B cell (primary cell): ENCODE measurements around the gene CASK. TPM values are rescaled to one million over a fixed set of nuclear protein-coding genes. Genes with fewer than 3 reads are reported as not detected.

Experiments
- ATAC-seq: fragments of 200-7000 bp; cut with Tn5 transposase; one replicate; pipeline ENCODE4 v1.10.0; 2021; ENCODE audit warnings: low read depth, mild to moderate bottlenecking, moderate number of reproducible peaks, moderate library complexity
- CTCF ChIA-PET: fragments of 350-600 bp; sonication (Branson Sonifier 250); formaldehyde crosslinking; loops from one replicate; lab custom pipeline; 2021; ENCODE audit warnings: antibody characterized with exemption, inconsistent platforms; lab: Charles Lee
- POLR2A ChIA-PET: fragments of 350-600 bp; sonication (Branson Sonifier 250); formaldehyde crosslinking; loops from one replicate; lab custom pipeline; 2021; ENCODE audit warnings: antibody characterized with exemption; lab: Charles Lee
- DNase-seq: peaks from one replicate; pipeline ENCODE4 v3.0.0; 2013
- H2AFZ ChIP-seq: 2 replicates; pipeline ENCODE4 v1.6.1; 2012; ENCODE audit warnings: mild to moderate bottlenecking, low read depth, low read length; ENCODE audit not compliant: insufficient read depth, poor library complexity, severe bottlenecking
- H3K27ac ChIP-seq, 2 donors: 1 replicate in 1 of 2; 2 replicates in 1 of 2; pipeline ENCODE4 v1.5.1; 2012 to 2013; ENCODE audit warnings: low read length in 2 of 2, mild to moderate bottlenecking in 2 of 2, moderate library complexity in 1 of 2
- H3K27me3 ChIP-seq, 4 experiments: fragments of 200-600 bp in 1 of 4; sonication (generic) in 1 of 4; replicated peaks in 1 of 4; 1 replicate in 2 of 4; 2 replicates in 2 of 4; pipeline versions ENCODE4 v1.6.1 to v1.7.0; 2013 to 2016; ENCODE audit warnings: low read length in 3 of 4, mild to moderate bottlenecking in 2 of 4, mixed read lengths in 1 of 4, moderate library complexity in 1 of 4; ENCODE audit not compliant: insufficient read depth in 4 of 4, control insufficient read depth in 3 of 4; ENCODE audit errors: control extremely low read depth in 1 of 4
- H3K36me3 ChIP-seq, 2 experiments: replicated peaks in 1 of 2; 1 replicate in 1 of 2; 2 replicates in 1 of 2; pipeline versions ENCODE4 v1.6.1 to v1.7.1; 2013; ENCODE audit warnings: low read length in 1 of 2; ENCODE audit not compliant: insufficient read depth in 2 of 2, control insufficient read depth in 1 of 2; ENCODE audit errors: control extremely low read depth in 1 of 2, extremely low read depth in 1 of 2
- H3K4me1 ChIP-seq, 2 donors: fragments of 200-600 bp in 1 of 2; sonication (generic) in 1 of 2; 1 replicate in 1 of 2; 2 replicates in 1 of 2; pipeline versions ENCODE4 v1.5.1 to v1.6.1; 2013 to 2017; ENCODE audit warnings: low read length in 2 of 2; ENCODE audit not compliant: control insufficient read depth in 2 of 2, insufficient read depth in 2 of 2
- H3K4me2 ChIP-seq: replicated peaks from 2 replicates; pipeline ENCODE3; 2012; ENCODE audit warnings: mild to moderate bottlenecking, low read depth, low read length; ENCODE audit not compliant: poor library complexity, severe bottlenecking
- H3K4me3 ChIP-seq, 5 experiments: fragments of 200-600 bp in 1 of 5; sonication (generic) in 1 of 5; 1 replicate in 3 of 5; 2 replicates in 2 of 5; pipeline versions ENCODE4 v1.5.1 to v1.7.0; 2011 to 2016; ENCODE audit warnings: low read length in 4 of 5, mild to moderate bottlenecking in 4 of 5, low read depth in 2 of 5, control low read depth in 1 of 5, moderate library complexity in 1 of 5; ENCODE audit not compliant: insufficient read depth in 1 of 5; ENCODE audit errors: control extremely low read depth in 1 of 5, extremely low read depth in 1 of 5
- H3K79me2 ChIP-seq: fragments of 200-600 bp; sonication (generic); one replicate; pipeline ENCODE4 v1.6.0; 2016; ENCODE audit warnings: low read length; ENCODE audit not compliant: control insufficient read depth, insufficient read depth
- H3K9ac ChIP-seq: fragments of 200-600 bp; sonication (generic); 2 replicates; pipeline ENCODE4 v1.6.1; 2017; ENCODE audit warnings: mild to moderate bottlenecking, low read length, moderate library complexity
- H3K9me3 ChIP-seq, 3 donors: one replicate each; pipeline versions ENCODE4 v1.6.1 to v1.7.1; 2013; ENCODE audit warnings: low read length in 2 of 3; ENCODE audit not compliant: control insufficient read depth in 2 of 3, insufficient read depth in 1 of 3; ENCODE audit errors: control extremely low read depth in 1 of 3
- H4K20me1 ChIP-seq: 2 replicates; pipeline ENCODE4 v1.6.0; 2012; ENCODE audit warnings: mild to moderate bottlenecking, low read length; ENCODE audit not compliant: insufficient read depth, control insufficient read depth, poor library complexity, severe bottlenecking
- H3K27ac Mint-ChIP-seq: one replicate; pipeline ENCODE4 v1.8.0; 2021; ENCODE audit warnings: mixed read lengths
- H3K27me3 Mint-ChIP-seq: one replicate; pipeline ENCODE4 v1.8.0; 2021; ENCODE audit warnings: mixed read lengths
- H3K4me1 Mint-ChIP-seq: one replicate; pipeline ENCODE4 v1.8.0; 2021; ENCODE audit warnings: mixed read lengths
- H3K4me3 Mint-ChIP-seq: one replicate; pipeline ENCODE4 v1.8.0; 2021; ENCODE audit warnings: mixed read lengths
- H3K9me3 Mint-ChIP-seq: one replicate; pipeline ENCODE4 v1.8.0; 2022; ENCODE audit warnings: mixed read lengths; ENCODE audit not compliant: insufficient read depth
- EZH2 ChIP-seq: IDR thresholded peaks from 2 replicates; pipeline ENCODE4 v1.6.1; 2012; ENCODE audit warnings: borderline replicate concordance, low read depth, mild to moderate bottlenecking, moderate library complexity, low read length; ENCODE audit not compliant: insufficient read depth, poor library complexity, severe bottlenecking
- WGBS: methylation state at CpG from one replicate; pipeline ENCODE4 v1.1.5; 2013; ENCODE audit warnings: missing lambda C conversion rate; ENCODE audit not compliant: insufficient coverage; 5-methylcytosine and 5-hydroxymethylcytosine counted together
- intact Hi-C: fragments of 100-400 bp; cut with micrococcal nuclease; formaldehyde crosslinking; loops from one replicate; pipeline ENCODE4 v1.10.0; 2022
- polyA plus RNA-seq: library from polyadenylated mRNA; depleted of rRNA; stranded (reverse); fragments of >200 nt; gene quantifications from 2 replicates; pipeline ENCODE4 v1.2.3, GENCODE V29; 2012
- total RNA-seq, 2 donors: library from RNA; stranded (reverse); fragments of 120-200 nt in 1 of 2; gene quantifications; 1 replicate in 1 of 2; 2 replicates in 1 of 2; pipeline versions ENCODE4 v1.2.3 to v1.2.4, GENCODE V29; 2013 to 2022
- TF ChIP-seq, protein P1 (sequence below): fragments of 200-600 bp; IDR thresholded peaks from one replicate; pipeline ENCODE4 v1.8.0; 2022; ENCODE audit warnings: antibody characterized with exemption, mild to moderate bottlenecking

Gene CASK
- total and polyA plus RNA-seq, 2 donors (not counting 1 experiment from before 2014, with no cell fraction given), result 14.2 to 50.4 TPM

DNA sequence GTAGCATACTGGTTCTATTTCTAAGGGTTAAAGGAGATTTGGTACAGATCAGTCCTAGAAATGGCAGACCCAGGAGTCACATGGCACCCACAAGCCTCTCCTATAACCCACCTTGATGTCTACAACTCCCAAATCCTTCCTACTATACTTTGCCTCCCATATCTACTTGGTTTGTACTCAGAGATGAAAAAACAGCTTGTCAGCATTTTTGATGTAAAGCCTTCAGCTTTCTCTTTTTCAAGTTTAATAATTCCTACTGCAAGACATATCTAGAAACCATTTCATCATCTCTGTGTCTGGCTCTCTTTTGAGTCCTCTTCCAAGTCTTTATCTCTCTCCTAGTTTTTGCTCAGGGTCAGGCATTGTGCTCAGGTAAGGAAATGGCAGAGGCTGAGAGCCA, 393.3 kb downstream of the CASK start:
- H3K36me3 ChIP-seq, result peaks cover 0 to 29% of the 10 kb centered on the region in 2 experiments
- H2AFZ ChIP-seq, result no peak overlapping the region
- H3K4me1 Mint-ChIP-seq, result no peaks in the 10 kb centered on the region
- H3K4me2 ChIP-seq, result no peak overlapping the region
- no peak overlapping the region for H3K27ac Mint-ChIP-seq
- no peaks in the 10 kb centered on the region for H3K9me3 Mint-ChIP-seq
- H3K79me2 ChIP-seq, result no peaks in the 10 kb centered on the region
- ChIA-PET CTCF (no interaction called here), POLR2A (interaction anchor here (0.6 kb wide), 1 partner anchor 12 kb away, joined by 3 read pairs; no protein-coding TSS in a partner anchor)
- H3K4me3 ChIP-seq, result no peak overlapping the region
- H3K4me1 ChIP-seq, result no peaks in the 10 kb centered on the region
- no peaks in the 10 kb centered on the region for H3K27me3 Mint-ChIP-seq
- H3K9me3 ChIP-seq, result no peaks in the 10 kb centered on the region
- no peak overlapping the region for H3K9ac ChIP-seq
- H3K27me3 ChIP-seq, result no peaks in the 10 kb centered on the region
- H3K27ac ChIP-seq, result no peak overlapping the region
- intact Hi-C loops, result no loop called here
- ATAC-seq (no peak), DNase-seq (no peak)
- no peak overlapping the region for H3K4me3 Mint-ChIP-seq
- H4K20me1 ChIP-seq, result no peaks in the 10 kb centered on the region
- TF ChIP-seq, protein P1, sequence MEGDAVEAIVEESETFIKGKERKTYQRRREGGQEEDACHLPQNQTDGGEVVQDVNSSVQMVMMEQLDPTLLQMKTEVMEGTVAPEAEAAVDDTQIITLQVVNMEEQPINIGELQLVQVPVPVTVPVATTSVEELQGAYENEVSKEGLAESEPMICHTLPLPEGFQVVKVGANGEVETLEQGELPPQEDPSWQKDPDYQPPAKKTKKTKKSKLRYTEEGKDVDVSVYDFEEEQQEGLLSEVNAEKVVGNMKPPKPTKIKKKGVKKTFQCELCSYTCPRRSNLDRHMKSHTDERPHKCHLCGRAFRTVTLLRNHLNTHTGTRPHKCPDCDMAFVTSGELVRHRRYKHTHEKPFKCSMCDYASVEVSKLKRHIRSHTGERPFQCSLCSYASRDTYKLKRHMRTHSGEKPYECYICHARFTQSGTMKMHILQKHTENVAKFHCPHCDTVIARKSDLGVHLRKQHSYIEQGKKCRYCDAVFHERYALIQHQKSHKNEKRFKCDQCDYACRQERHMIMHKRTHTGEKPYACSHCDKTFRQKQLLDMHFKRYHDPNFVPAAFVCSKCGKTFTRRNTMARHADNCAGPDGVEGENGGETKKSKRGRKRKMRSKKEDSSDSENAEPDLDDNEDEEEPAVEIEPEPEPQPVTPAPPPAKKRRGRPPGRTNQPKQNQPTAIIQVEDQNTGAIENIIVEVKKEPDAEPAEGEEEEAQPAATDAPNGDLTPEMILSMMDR, result no peak
- TF ChIP-seq EZH2, result no peak

DNA sequence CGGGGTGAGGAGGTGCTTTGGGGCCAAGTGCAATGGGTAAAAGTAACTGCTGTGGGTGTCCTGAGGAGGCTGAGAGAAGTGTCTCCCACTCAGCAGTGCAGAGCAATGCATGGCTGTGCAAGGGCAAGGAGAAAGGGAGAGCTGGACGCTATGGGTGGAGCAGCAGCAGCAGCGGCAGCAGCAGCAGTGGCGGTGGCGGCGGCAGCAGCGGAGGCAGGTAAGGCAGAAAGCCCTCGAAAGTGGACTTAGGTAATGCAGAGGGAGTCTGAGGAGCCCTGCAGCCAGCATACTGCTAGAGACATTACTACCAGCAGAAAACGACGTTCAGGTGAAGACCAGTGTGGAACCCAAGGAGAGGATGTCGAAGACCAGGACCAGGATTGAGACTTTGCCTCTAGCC, 394.1 kb downstream of the CASK start:
- DNase-seq (no peak), ATAC-seq (no peak)
- CTCF ChIA-PET, result no interaction called here
- no peaks in the 10 kb centered on the region for H3K4me1 Mint-ChIP-seq
- no peak for TF ChIP-seq EZH2
- TF ChIP-seq, protein P1, result no peak
- Histone ChIP-seq H3K27ac (no peak overlapping the region), H4K20me1 (no peaks in the 10 kb centered on the region), H2AFZ (no peak overlapping the region), H3K27me3 (no peaks in the 10 kb centered on the region), H3K9me3 (no peaks in the 10 kb centered on the region), H3K4me1 (no peaks in the 10 kb centered on the region), H3K36me3 (peaks cover 0 to 29% of the 10 kb centered on the region in 2 experiments), H3K4me3 (no peak overlapping the region), H3K9ac (no peak overlapping the region), H3K4me2 (no peak overlapping the region), H3K79me2 (no peaks in the 10 kb centered on the region)
- POLR2A ChIA-PET, result no interaction called here
- no peak overlapping the region for H3K27ac Mint-ChIP-seq
- no peak overlapping the region for H3K4me3 Mint-ChIP-seq
- no peaks in the 10 kb centered on the region for H3K27me3 Mint-ChIP-seq
- WGBS, result no CpG with 5 or more reads among the region's 11 CpGs
- intact Hi-C loops, result no loop called here
- no peaks in the 10 kb centered on the region for H3K9me3 Mint-ChIP-seq
